NOMO-1 treated with DMSO at 0.1 percent for 48 hours (cell line): Measurements from ENCODE around the gene PTPRO.

ENCODE experiments used
- DNase-seq: peaks from one replicate; lab custom pipeline; 2025; ENCODE audit not compliant: unreplicated experiment; lab: John Stamatoyannopoulos, UW

The PTPRO gene

DNA sequence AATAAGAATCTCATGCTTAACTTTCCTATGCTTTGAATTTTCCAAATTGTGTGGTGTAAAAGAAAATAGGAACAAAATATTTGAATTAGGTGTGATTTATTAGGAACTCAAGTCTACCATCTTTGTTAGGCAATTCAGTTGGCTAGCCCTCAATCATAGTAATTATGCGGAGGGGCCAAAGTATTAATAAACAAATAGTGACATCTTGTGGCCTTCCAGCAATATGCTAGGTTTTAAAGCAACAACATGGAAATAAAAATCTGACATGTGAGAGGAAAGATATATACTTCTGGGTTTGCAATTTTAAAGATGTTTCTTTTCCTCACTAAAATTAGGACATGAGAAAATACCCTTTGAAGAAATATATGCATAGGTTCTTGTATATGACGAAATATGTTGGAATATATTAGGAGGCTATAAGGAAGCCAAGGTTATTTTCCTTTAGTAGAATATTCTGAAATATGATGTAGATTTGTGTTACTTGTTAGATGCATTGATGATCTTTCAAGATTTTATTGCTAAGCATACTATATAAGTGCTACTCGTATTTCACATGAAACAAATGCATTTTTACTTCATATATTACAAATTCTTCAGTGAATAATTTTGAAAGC is 200.4 kb downstream of the PTPRO start:
- DNase-seq, result peak; percentile 83

DNA sequence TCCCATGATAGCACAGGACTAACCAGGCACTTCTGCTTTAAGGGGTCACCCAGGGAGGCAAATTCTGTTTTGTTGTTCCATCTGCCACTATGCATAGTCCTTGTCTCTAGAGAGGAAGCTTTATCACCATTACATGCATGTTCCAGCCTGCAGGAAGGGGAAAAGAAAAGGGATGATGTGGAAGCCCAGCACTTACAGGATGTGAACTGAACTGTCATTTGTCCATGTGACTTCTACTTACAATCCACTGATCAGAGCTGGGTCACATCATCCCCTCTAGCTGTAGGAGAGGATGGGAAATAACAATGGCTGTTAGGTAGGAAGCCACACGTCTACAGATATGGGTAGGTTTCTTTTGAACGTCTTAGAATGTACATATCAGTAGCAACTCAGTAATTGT is 203.1 kb downstream of the PTPRO start:
- DNase-seq, result no peak

DNA sequence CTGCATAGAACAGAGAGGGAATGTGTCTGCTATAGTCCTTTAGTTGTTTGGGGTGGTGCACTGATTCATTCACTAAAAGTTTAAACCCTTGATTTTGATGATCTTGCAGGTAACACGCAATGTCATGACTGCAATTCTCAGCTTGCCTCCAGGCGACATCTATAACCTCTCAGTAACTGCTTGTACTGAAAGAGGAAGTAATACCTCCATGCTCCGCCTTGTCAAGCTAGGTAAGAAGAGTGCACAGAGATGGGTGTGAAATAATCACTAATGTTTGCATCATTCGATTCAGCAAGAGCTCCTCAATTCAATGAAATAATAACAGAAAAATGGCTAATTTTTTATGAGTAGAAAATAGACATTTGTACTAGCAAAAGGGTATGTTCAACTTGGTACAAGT is 203.7 kb downstream of the PTPRO start:
- DNase-seq, result peak; percentile 82

DNA sequence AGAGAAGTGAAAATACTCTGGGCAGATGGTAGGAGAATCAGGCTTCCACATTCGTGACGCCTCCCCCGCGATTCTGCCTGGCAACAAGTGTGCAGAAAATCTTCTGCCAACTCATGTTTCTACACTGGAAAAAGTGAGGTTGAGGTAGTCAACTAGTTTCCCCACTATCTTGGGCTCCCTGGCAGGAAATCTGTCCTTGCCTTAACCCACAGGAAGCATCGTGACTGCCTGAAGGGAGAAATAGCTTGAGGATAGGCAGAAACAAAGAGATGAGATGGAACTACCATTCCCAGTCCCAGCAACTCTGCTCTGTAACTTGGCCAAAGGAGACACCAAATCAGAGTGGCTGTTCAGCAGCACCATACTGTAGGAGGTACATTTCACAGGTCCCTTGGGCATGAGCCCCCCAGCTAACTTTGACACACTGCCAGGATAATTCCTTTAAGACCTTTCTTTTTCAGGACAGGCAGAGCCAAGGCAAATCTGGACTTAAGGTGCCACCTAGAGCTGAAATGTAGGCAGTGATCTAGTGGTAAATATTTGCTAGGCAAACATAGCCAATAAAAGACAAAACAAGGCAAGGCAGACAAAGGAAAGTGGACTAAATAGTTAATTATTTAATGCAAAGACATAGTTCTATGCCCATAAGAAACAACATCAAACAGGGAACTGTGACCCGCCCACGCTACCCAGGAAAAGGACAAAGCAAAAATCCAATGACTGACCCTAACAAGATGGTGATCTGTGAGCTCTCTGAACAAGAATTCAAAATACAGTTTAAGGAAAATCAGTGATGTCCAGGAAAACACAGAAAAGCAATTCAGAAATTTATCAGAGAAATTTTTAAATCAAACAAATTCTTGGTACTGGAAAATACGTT is 205.1 kb downstream of the PTPRO start:
- DNase-seq, result peak; percentile 67

DNA sequence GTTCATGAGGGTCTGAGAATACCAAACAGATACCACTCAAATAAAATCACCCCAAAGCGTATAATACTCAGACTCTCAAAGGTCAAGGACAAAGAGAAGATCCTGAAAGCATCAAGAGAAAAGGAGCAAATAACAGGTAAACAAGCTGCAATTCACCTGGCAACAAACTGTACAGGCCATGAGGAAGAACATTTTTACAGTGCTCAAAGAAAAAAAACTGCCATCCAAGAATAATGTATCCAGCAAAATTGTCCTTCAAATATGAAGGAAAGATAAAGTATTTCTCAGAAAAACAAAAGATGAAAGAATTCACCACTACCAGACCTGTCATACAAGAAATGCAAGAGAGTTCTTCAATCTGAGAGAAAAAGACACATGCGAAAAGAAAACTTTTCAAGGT is 206.4 kb downstream of the PTPRO start:
- no peak for DNase-seq

DNA sequence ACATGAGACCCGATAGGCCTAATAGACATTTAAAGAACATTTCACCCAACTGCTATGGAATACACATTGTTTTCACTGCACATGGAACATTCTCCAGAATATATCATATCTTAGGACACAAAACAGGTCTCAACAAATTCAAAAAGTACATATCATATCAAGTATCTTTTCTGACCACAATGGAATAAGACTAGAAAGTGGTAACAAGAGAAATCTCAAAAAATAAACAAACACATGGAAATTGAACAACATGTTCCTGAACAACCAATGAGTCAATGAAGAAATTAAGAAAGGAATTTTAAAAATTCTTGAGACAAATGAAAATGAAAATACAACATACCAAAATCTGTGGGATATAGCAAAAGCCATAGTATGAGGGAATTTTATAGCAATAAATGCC is 208.1 kb downstream of the PTPRO start:
- no peak for DNase-seq

DNA sequence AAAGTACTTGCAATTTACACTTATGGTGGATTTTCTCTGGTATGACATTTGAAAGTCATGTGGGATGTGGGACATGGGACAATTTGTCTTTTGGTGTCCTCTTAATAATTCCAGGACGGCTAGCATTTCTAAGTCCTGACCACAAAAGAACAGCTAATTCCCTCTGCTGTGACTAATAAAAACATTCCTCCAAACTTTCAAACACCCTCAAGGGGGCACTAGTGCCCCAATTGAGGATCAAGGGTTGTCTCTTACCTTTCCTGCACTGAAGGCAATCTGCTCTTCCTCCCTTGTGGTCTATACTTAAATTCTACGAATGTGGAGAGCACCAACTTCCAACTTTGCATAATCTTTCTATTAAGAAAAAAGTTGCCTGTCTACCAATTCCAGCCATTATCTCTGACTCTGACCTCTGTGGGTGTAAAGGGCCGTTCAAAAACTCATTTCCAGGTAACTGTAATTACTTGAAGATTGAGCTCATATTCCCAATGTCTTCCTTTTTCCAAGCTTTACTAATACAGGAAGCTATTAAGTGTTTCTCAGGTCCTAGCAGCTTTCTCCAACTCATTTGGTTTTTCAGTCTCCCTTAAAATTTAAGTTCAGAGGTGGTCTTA is 210.2 kb downstream of the PTPRO start:
- peak; percentile 64 for DNase-seq

DNA sequence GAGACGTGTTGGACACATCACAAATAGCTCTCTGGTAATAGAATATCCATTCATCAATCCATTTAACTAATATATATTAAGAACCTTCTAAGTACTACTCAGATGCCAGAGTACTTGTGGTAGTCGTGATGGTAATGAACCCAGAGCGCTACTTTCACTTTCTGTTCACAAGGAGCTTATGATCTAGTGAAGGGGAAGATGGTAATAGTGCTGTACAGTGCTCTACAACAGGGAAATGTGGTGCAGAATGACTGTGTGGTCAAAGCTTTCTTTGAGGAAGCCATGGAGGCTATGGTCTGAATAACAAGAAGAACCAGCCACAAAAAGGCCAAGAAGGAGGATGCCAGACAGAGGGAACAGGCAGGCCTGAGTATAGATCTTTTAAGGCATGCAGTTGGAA is 212.0 kb downstream of the PTPRO start:
- peak; percentile 88 for DNase-seq

DNA sequence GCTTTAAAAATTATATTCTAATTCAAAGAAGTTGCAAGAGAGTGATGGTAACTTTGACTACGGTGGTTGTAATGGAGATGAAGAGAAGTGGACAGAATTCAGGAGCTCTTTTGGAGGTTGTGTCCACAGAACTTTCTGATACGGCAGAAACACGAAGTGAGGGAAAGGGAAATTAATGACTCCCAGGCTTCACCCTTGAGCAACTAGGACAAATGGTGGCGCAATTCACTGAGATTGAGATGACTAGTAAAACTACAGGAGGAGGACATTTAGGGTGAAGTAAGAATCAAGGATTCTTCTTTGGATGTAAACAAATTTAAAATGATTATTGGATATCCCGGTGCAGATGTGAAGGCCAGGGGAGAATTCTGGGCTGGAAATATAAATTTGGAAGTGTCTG is 212.6 kb downstream of the PTPRO start:
- DNase-seq, result peak; percentile 71

DNA sequence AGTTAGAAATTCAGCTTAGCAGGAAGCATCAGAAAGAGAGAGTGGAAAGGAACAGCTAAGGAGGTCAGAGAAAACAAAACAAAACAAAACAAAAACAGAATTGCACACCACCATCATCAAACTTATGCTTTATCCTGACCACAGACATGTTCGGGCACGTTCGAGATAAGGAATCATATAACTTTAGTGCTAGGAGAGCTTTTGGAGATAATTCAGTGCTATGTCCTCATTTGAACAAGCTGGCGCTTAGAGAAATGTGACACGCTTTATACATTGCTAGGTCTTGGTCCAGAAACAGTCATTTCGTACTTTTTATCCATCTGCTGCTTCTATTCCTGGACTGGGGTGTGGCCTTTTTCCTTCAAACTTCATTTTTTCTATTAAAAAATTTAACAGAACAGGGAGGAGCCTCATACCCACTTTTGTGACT is 213.1 kb downstream of the PTPRO start:
- DNase-seq, result no peak

DNA sequence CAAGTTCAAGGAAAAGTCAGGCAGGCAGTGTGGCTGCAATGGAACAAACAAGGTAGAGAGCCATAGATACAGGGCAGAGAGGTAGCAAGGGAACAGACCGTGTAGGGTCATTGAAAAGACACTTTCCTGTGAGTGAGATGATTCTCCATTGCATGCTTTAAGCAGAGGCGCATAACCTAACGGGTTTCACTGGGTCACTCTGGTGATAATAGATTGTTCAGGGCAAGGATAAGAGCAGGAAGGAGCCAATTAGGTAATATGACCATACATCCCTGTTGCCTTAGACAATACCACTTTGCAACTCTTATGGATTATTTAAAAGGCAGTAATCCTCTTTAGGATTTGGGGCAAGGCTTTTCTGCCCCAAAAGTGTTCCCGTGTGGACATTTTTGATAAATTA is 214.1 kb downstream of the PTPRO start:
- DNase-seq, result no peak

DNA sequence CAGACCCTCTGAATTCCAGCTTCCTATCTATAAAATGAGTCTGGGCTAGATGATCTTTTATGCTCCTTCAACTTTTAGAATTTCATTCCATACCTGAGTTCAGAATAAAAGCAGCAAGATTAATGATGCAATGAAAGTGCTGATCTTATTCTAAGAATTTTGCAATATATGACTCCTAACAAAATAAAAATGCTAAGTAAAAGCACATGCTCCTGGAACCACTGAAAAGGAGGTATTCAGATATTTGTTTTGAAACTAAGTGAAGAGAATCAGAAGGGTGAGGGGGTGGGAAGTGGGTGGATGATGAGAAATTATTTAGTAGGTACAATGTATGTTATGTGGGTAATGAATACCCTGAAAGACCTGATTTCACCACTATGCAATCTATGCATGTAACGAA is 216.6 kb downstream of the PTPRO start:
- DNase-seq, result no peak

DNA sequence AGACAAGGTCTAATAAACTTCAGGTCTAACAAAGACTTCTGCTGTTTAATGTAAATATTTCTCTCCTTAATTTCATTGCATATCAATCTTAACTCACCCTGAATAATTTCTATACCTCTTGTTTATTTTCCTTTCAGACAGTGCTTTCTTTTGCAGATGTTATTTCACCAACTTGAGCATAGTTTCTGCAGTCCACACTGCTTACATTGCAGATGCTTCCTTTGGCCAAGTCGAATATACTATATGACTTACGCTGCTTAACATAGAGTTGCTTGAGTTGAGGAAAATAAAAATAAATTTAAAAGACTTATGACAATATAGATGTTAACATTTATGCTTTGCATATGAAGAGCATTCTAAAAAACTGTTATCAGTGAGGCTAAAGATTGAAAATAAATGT is 217.7 kb downstream of the PTPRO start:
- DNase-seq, result no peak

DNA sequence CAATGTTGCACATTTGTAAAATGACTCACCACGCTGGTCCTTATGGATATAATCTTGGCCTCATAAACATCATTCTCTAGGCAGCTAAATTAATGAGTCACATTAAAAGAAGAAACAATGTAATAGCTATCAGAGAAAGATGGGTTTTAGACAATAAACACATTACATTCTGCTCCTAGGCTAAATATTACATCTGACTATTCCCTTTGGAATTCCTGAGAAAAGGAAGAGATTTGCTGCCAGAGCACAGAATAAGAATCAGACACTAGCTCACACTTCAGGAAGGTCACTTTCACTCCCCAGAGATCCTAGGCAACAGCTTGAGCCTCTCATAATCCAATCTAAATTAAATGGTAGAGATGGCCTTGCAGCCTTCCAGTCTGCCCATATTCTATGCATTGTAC is 218.2 kb downstream of the PTPRO start:
- no peak for DNase-seq

DNA sequence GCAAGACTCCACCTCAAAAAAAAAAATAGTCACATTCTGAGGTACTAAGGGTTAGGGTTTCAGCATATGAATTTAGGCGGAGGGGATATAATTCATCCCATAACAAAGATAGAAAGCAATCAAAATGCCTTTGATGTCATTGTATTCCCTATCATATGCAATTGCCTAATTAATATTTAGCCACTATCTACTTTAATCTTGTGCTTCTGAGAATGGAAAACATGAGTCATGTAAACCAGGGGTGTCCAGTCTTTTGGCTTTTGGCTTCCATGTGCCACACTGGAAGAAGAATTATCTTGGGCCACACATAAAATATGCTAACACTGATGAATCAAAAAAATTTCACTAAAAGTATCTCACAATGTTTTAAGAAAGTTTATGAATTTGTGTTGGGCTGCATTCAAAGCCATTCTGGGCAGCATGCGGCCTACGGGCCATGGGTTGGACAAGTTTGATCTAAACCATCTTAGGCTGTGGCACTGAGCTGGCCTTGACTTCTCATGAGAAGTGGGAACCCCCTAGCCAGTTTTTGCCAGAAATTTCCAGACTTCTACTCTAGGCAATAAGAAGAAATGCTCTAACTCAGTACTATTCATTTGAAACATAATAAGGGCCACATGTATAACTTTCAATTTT is 219.8 kb downstream of the PTPRO start:
- DNase-seq, result no peak

DNA sequence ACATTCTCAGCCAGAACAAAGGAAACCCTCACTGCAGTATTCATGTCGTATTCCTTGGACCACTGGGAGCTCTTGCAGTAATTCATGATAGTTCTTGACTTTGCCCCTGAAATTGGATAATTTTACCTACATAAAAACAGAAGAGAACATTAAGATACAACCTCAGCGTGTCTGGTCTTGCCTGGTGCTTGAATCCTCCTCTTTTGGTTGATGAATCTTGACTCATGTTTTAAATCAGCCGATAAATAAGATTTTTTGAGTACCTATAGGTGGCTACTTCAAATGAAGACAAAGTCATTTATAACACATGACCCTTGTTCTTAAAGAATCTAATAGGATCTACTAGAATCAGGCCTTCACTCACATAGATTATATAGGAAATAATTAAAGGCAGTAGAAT is 221.0 kb downstream of the PTPRO start:
- no peak for DNase-seq

DNA sequence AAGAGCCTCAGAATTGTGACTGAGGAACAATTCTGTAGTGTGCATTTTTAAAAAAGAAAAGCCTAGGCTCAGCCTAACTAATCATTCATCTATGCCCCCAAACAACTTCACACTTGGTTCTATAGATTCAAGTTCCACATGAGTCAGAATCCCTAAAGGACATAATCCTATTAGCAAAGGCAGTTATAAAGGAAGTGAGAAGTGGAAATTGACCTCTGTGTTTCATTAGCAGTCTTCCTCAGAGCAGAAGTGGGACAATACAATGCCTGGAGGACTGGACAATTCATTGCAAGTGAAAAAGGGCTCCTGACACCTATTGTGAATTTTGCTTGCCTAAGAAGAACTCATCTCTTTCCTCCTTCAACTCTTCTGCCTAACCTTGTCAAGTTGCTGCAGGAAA is 222.3 kb downstream of the PTPRO start:
- DNase-seq, result peak; percentile 31

DNA sequence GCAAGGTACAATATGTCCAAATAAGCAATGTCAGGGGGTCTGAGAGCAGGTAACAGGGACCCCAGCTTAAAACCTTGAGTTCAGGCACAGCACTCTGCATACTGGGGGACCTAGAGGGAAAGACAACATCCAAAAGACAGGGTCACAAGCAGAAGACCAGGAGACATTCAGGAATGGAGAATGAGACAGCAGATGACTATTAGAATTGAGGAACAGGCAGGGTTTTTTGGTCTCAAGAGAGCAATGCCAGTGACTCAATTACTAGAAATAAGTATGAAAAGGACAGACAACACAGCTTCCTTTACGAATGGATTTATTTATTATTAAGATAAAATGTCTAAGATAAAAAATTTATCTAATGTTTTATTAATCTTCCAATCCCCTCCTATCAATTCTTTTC is 223.0 kb downstream of the PTPRO start:
- no peak for DNase-seq

DNA sequence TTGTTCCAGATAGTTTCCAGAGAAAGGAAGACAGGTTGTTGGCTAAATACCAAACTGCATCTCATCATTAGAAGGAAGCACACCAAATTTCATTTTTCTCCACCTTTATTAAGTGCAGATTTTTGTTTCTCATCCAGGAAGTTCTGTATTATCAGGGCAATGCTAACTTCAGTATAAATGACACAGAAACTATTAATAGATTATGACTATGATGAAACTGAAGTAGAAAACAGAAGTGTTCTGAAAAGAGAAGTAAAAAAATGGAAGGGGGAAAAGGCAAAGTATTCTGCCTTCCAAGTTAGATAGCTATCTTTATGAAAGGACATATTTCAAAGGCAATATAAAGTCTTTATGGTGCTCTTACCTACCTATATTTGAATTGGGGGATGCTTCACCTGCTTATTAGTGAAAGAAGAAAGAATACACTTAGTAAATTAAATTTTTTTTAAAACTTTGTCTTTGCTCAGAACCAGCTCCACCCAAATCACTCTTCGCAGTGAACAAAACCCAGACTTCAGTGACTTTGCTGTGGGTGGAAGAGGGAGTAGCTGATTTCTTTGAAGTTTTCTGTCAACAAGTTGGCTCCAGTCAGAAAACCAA is 223.9 kb downstream of the PTPRO start:
- peak; percentile 91 for DNase-seq

DNA sequence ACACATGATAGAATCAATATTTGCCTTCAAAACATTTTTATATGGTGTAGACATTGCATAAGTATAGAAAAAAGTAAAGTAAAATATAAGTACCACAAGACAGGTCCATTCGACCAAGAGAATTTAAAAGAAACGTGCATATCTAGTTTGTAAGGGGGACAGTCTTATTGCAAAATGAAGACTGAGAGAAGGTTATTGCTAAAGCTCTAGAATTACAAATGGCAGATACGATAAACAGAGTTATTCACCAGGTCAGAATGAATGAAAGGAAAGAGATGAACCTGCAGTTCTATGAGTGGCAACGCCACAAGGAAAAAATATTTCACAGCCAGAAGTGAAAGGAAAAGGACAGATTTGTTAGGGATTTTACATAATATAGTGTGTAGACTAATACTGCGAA is 224.8 kb downstream of the PTPRO start:
- DNase-seq, result no peak

DNA sequence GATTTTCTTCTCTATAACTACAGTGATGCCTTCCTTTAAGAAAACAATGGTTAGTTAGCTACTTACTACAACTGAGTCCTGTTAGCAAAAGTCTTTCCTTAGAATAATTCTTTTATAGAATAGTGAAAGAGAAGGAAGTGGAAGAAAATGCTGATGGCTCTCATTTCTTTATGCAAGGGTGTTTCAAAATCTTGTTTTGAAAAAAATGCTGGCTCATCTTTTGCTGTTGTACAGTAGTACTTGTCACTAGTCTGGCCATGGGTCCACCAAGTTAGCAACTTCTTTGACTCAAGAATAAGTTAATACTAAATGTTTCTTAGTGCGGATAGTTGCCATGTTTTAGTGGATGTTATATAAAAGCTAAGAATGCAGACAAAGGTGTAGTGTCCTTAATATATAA is 225.4 kb downstream of the PTPRO start:
- DNase-seq, result peak; percentile 37
